Activated naive CD4-positive, alpha-beta T cell treated with anti-CD3 and anti-CD28 coated beads, Interleukin-2, amount 50 U/mL, for 24 hours (primary cell): Measurements from ENCODE around the gene THAP4.
A peak's percentile ranks its signal among the peaks of the same experiment; 100 is the strongest.

Experiments
- H3K27ac Mint-ChIP-seq: one replicate; pipeline ENCODE4 v1.8.0; 2021; ENCODE audit warnings: mild to moderate bottlenecking, mixed read lengths
- H3K27me3 Mint-ChIP-seq: one replicate; pipeline ENCODE4 v1.8.0; 2021; ENCODE audit warnings: mixed read lengths
- H3K36me3 Mint-ChIP-seq: one replicate; pipeline ENCODE4 v1.8.0; 2021; ENCODE audit warnings: mixed read lengths
- H3K4me1 Mint-ChIP-seq: one replicate; pipeline ENCODE4 v1.8.0; 2021; ENCODE audit warnings: mixed read lengths
- H3K4me3 Mint-ChIP-seq: one replicate; pipeline ENCODE4 v1.8.0; 2021; ENCODE audit warnings: mild to moderate bottlenecking, mixed read lengths
- H3K9me3 Mint-ChIP-seq: one replicate; pipeline ENCODE4 v1.8.0; 2021; ENCODE audit warnings: mixed read lengths

The THAP4 gene

GRCh38 chr2:241637018-241637794, at the start of gene THAP4, which contains the start of gene ATG4B:
TSS of gene THAP4 (minus strand) at chr2:241637158. CDS start at chr2:241637017, 141 bp downstream.
TSS of gene ATG4B (plus strand) at chr2:241637693. CDS start at chr2:241637715, 22 bp downstream.
- Mint-ChIP-seq H3K36me3 (peaks cover 7% of the 10 kb centered on the region), H3K27me3 (no peaks in the 10 kb centered on the region), H3K9me3 (no peaks in the 10 kb centered on the region), H3K4me1 (peaks cover 57% of the 10 kb centered on the region), H3K4me3 (peak within 1 kb of the TSS; percentile 96), H3K27ac (peak within 1 kb of the TSS; percentile 95)

GRCh38 chr2:241686324-241686649, 49.3 kb upstream of the THAP4 start:
- Mint-ChIP-seq H3K36me3 (peaks cover 3% of the 10 kb centered on the region), H3K9me3 (no peaks in the 10 kb centered on the region), H3K4me1 (peaks cover 36% of the 10 kb centered on the region)

GRCh38 chr2:241680827-241681599, 44.1 kb upstream of the THAP4 start:
- Mint-ChIP-seq H3K27ac (peak overlapping the region; percentile 1), H3K4me3 (no peak overlapping the region), H3K36me3 (peaks cover 6% of the 10 kb centered on the region), H3K4me1 (peaks cover 25% of the 10 kb centered on the region), H3K27me3 (no peaks in the 10 kb centered on the region), H3K9me3 (no peaks in the 10 kb centered on the region)

More at GRCh38 chr2:241686324-241686649, 49.3 kb upstream of the THAP4 start:
- H3K27me3 Mint-ChIP-seq: no peaks in the 10 kb centered on the region
- peak overlapping the region; percentile 87 for H3K27ac Mint-ChIP-seq
- peak overlapping the region; percentile 95 for H3K4me3 Mint-ChIP-seq

GRCh38 chr2:241680044-241680443, 43.1 kb upstream of the THAP4 start:
- peaks cover 6% of the 10 kb centered on the region for H3K36me3 Mint-ChIP-seq
- no peaks in the 10 kb centered on the region for H3K9me3 Mint-ChIP-seq
- no peak overlapping the region for H3K27ac Mint-ChIP-seq
- peaks cover 19% of the 10 kb centered on the region for H3K4me1 Mint-ChIP-seq
- no peaks in the 10 kb centered on the region for H3K27me3 Mint-ChIP-seq
- no peak overlapping the region for H3K4me3 Mint-ChIP-seq

- peak overlapping the region; percentile 23 for H3K27ac Mint-ChIP-seq
- H3K9me3 Mint-ChIP-seq: no peaks in the 10 kb centered on the region
- H3K36me3 Mint-ChIP-seq: peaks cover 2% of the 10 kb centered on the region
These were observed 42.0 kb upstream of the THAP4 start for GRCh38 chr2:241678784-241679540.

GRCh38 chr2:241678307-241678706, 41.3 kb upstream of the THAP4 start:
- H3K36me3 Mint-ChIP-seq: peaks cover 2% of the 10 kb centered on the region

More at GRCh38 chr2:241678784-241679540, 42.0 kb upstream of the THAP4 start:
- Mint-ChIP-seq H3K4me3 (no peak overlapping the region), H3K4me1 (peaks cover 10% of the 10 kb centered on the region), H3K27me3 (no peaks in the 10 kb centered on the region)

GRCh38 chr2:241677392-241677791, 40.4 kb upstream of the THAP4 start:
- Mint-ChIP-seq H3K9me3 (no peaks in the 10 kb centered on the region), H3K27ac (no peak overlapping the region), H3K36me3 (peaks cover 2% of the 10 kb centered on the region), H3K4me1 (peaks cover 8% of the 10 kb centered on the region), H3K27me3 (no peaks in the 10 kb centered on the region), H3K4me3 (no peak overlapping the region)

More at GRCh38 chr2:241678307-241678706, 41.3 kb upstream of the THAP4 start:
- Mint-ChIP-seq H3K27me3 (no peaks in the 10 kb centered on the region), H3K27ac (no peak overlapping the region), H3K4me3 (no peak overlapping the region), H3K9me3 (no peaks in the 10 kb centered on the region), H3K4me1 (peaks cover 8% of the 10 kb centered on the region)

GRCh38 chr2:241676665-241677064, 39.7 kb upstream of the THAP4 start:
- Mint-ChIP-seq H3K4me3 (no peak overlapping the region), H3K27ac (no peak overlapping the region), H3K9me3 (no peaks in the 10 kb centered on the region), H3K4me1 (peaks cover 8% of the 10 kb centered on the region), H3K27me3 (no peaks in the 10 kb centered on the region), H3K36me3 (peaks cover 2% of the 10 kb centered on the region)

- no peaks in the 10 kb centered on the region for H3K9me3 Mint-ChIP-seq
- H3K27ac Mint-ChIP-seq: no peak overlapping the region
- H3K27me3 Mint-ChIP-seq: no peaks in the 10 kb centered on the region
- H3K36me3 Mint-ChIP-seq: peaks cover 4% of the 10 kb centered on the region
- no peak overlapping the region for H3K4me3 Mint-ChIP-seq
- peaks cover 4% of the 10 kb centered on the region for H3K4me1 Mint-ChIP-seq
These were observed 38.9 kb upstream of the THAP4 start for GRCh38 chr2:241675885-241676284.

- Mint-ChIP-seq H3K4me3 (no peak overlapping the region), H3K27ac (no peak overlapping the region), H3K27me3 (no peaks in the 10 kb centered on the region), H3K36me3 (peaks cover 4% of the 10 kb centered on the region), H3K9me3 (no peaks in the 10 kb centered on the region), H3K4me1 (no peaks in the 10 kb centered on the region)
These were observed 37.1 kb upstream of the THAP4 start for GRCh38 chr2:241673797-241674725.

GRCh38 chr2:241673189-241673663, 36.3 kb upstream of the THAP4 start:
- Mint-ChIP-seq H3K9me3 (no peaks in the 10 kb centered on the region), H3K4me1 (no peaks in the 10 kb centered on the region), H3K36me3 (peaks cover 4% of the 10 kb centered on the region), H3K27ac (no peak overlapping the region), H3K27me3 (no peaks in the 10 kb centered on the region), H3K4me3 (no peak overlapping the region)

- H3K4me1 Mint-ChIP-seq: no peaks in the 10 kb centered on the region
- no peak overlapping the region for H3K4me3 Mint-ChIP-seq
- no peak overlapping the region for H3K27ac Mint-ChIP-seq
- H3K36me3 Mint-ChIP-seq: peaks cover 4% of the 10 kb centered on the region
- no peaks in the 10 kb centered on the region for H3K9me3 Mint-ChIP-seq
- no peaks in the 10 kb centered on the region for H3K27me3 Mint-ChIP-seq
These were observed 35.6 kb upstream of the THAP4 start for GRCh38 chr2:241672243-241673188.

GRCh38 chr2:241671457-241672240, 34.7 kb upstream of the THAP4 start:
- Mint-ChIP-seq H3K4me1 (no peaks in the 10 kb centered on the region), H3K27ac (no peak overlapping the region), H3K36me3 (peaks cover 6% of the 10 kb centered on the region)

More at GRCh38 chr2:241671457-241672240, 34.7 kb upstream of the THAP4 start:
- H3K9me3 Mint-ChIP-seq: no peaks in the 10 kb centered on the region
- H3K4me3 Mint-ChIP-seq: no peak overlapping the region
- no peaks in the 10 kb centered on the region for H3K27me3 Mint-ChIP-seq
